K562 (cell line): ENCODE data around the gene CDHR2. TPM values are rescaled to one million over a fixed set of nuclear protein-coding genes. Genes with fewer than 3 reads are reported as not detected.

Experiments used
- ATAC-seq: fragments of 200-7000 bp; cut with Tn5 transposase; 3 replicates; pipeline ENCODE4 v1.9.1; 2020; ENCODE audit warnings: moderate library complexity
- BruUV-seq: library from RNA; stranded (reverse); fragments of 400-500 nt; replicated peaks from 2 replicates; lab custom pipeline; 2021; lab: Mats Ljungman, UMichigan
- CTCF ChIA-PET: fragments of 300-600 bp; formaldehyde crosslinking; extraction: SDS; loops from one replicate; lab custom pipeline; 2021; ENCODE audit warnings: low intra/inter-chr PET ratio; lab: Yijun Ruan, JAX
- POLR2A ChIA-PET: fragments of 300-600, 350-650 bp; sonication (Branson Sonifier 250); formaldehyde crosslinking; extraction: SDS; loops from one replicate; lab custom pipeline; 2021; ENCODE audit warnings: antibody characterized with exemption, inconsistent platforms; lab: Yijun Ruan, JAX
- DNase-seq, 4 experiments: peaks; one replicate each; pipeline versions ENCODE4 v3.0.0 to v3.0.0-alpha.2; 2011 to 2018; ENCODE audit warnings: low spot score in 3 of 4, mixed read lengths in 3 of 4; ENCODE audit errors: extremely low read depth in 1 of 4
- FAIRE-seq: peaks from 2 replicates; lab custom pipeline; 2011; peaks lifted over from hg19 to GRCh38; lab: Jason Lieb, UNC
- H2AFZ ChIP-seq: 2 replicates; pipeline ENCODE4 v1.6.0; 2011; ENCODE audit warnings: low read depth, low read length, control low read depth, inconsistent platforms
- H3K27ac ChIP-seq: fragments of 200-600 bp; 3 replicates; pipeline ENCODE4 v1.8.0; 2011; ENCODE audit warnings: low read depth, mild to moderate bottlenecking, control low read depth, inconsistent platforms, low read length, moderate library complexity, mixed read lengths; ENCODE audit errors: extremely low read depth
- H3K27me3 ChIP-seq, 2 experiments: fragments of 300-600 bp in 1 of 2; 2 replicates in 1 of 2; 3 replicates in 1 of 2; pipeline versions ENCODE4 v1.6.0 to v1.8.0; 2011; ENCODE audit warnings: inconsistent platforms in 2 of 2, low read length in 2 of 2, mild to moderate bottlenecking in 1 of 2, mixed read lengths in 1 of 2, moderate library complexity in 1 of 2; ENCODE audit not compliant: control insufficient read depth in 2 of 2, insufficient read depth in 2 of 2
- H3K36me3 ChIP-seq: fragments of 300-600 bp; 3 replicates; pipeline ENCODE4 v1.8.0; 2011; ENCODE audit warnings: mild to moderate bottlenecking, low read length, inconsistent platforms; ENCODE audit not compliant: control insufficient read depth, insufficient read depth
- H3K4me1 ChIP-seq, 2 experiments: fragments of 200-600 bp in 1 of 2; replicated peaks in 1 of 2; 2 replicates in 1 of 2; 3 replicates in 1 of 2; pipeline versions ENCODE4 v1.5.1 to v1.8.0; 2011; ENCODE audit warnings: inconsistent platforms in 2 of 2, low read length in 2 of 2, mild to moderate bottlenecking in 1 of 2, mixed read lengths in 1 of 2, moderate library complexity in 1 of 2; ENCODE audit not compliant: control insufficient read depth in 2 of 2, insufficient read depth in 2 of 2
- H3K4me2 ChIP-seq: 2 replicates; pipeline ENCODE4 v1.6.1; 2011; ENCODE audit warnings: low read length, control low read depth, inconsistent platforms, mixed read lengths; ENCODE audit not compliant: insufficient read depth
- H3K4me3 ChIP-seq: fragments of 200-600 bp; sonication (generic), shearing (Covaris generic); 2 replicates; pipeline ENCODE4 v1.5.1; 2016; ENCODE audit warnings: control low read depth, inconsistent platforms
- H3K79me2 ChIP-seq: fragments of 200-600 bp; 3 replicates; pipeline ENCODE4 v1.8.0; 2011; ENCODE audit warnings: low read length, inconsistent platforms; ENCODE audit not compliant: control insufficient read depth, insufficient read depth
- H3K9ac ChIP-seq, 2 experiments: 2 replicates each; pipeline versions ENCODE4 v1.6.0 to v1.6.1; 2011; ENCODE audit warnings: low read depth in 2 of 2, low read length in 2 of 2, control low read depth in 1 of 2, inconsistent platforms in 1 of 2, mild to moderate bottlenecking in 1 of 2, mixed read lengths in 1 of 2; ENCODE audit not compliant: insufficient read depth in 1 of 2
- H3K9me1 ChIP-seq: one replicate; pipeline ENCODE4 v1.6.0; 2011; ENCODE audit warnings: inconsistent platforms, mild to moderate bottlenecking, low read length, moderate library complexity; ENCODE audit not compliant: control insufficient read depth, insufficient read depth
- H3K9me3 ChIP-seq: replicated peaks from 2 replicates; pipeline ENCODE4 v1.5.1; 2011; ENCODE audit warnings: low read depth, low read length, inconsistent platforms; ENCODE audit not compliant: control insufficient read depth, insufficient read depth
- H4K20me1 ChIP-seq: replicated peaks from 2 replicates; pipeline ENCODE4 v1.6.1; 2011; ENCODE audit warnings: low read length, inconsistent platforms, mixed read lengths; ENCODE audit not compliant: control insufficient read depth, insufficient read depth
- CLOCK ChIP-seq: fragments of 250-450 bp; sonication (Bioruptor Pico); IDR thresholded peaks from 2 replicates; pipeline ENCODE4 v1.4.0; 2020; ENCODE audit warnings: mild to moderate bottlenecking, moderate library complexity, borderline replicate concordance
- EP300 ChIP-seq: IDR thresholded peaks from 2 replicates; pipeline ENCODE4 v1.6.1; 2012; ENCODE audit warnings: low read length, improper control_type of control experiment
- ESRRA ChIP-seq: fragments of 450-650 bp; IDR thresholded peaks from 2 replicates; pipeline ENCODE4 v1.6.1; 2014; ENCODE audit warnings: low read depth, mild to moderate bottlenecking, moderate library complexity, borderline replicate concordance
- ETV6 ChIP-seq, 3 experiments: fragments of 150-350 bp in 1 of 3; sonication (generic) in 1 of 3; formaldehyde crosslinking in 1 of 3; IDR thresholded peaks; 2 replicates each; pipeline versions ENCODE4 v1.6.1 to v1.8.0; 2014 to 2022; ENCODE audit warnings: borderline replicate concordance in 2 of 3, low read depth in 2 of 3, antibody characterized with exemption in 1 of 3, low read length in 1 of 3, mild to moderate bottlenecking in 1 of 3, missing genetic modification reagents in 1 of 3
- FOXA1 ChIP-seq: fragments of 450-650 bp; IDR thresholded peaks from 2 replicates; pipeline ENCODE4 v1.6.1; 2016; ENCODE audit warnings: mild to moderate bottlenecking, borderline replicate concordance
- MTF1 ChIP-seq: fragments of 250-450 bp; sonication (Bioruptor Pico); IDR thresholded peaks from 2 replicates; pipeline ENCODE4 v1.9.0; 2021; ENCODE audit warnings: moderate library complexity, mild to moderate bottlenecking, inconsistent platforms, borderline replicate concordance
- NUFIP1 ChIP-seq: fragments of 450-650 bp; IDR thresholded peaks from 2 replicates; pipeline ENCODE4 v1.6.1; 2018; ENCODE audit not compliant: partially characterized antibody
- YBX1 ChIP-seq: fragments of 450-650 bp; IDR thresholded peaks from 2 replicates; pipeline ENCODE4 v1.7.1; 2016; ENCODE audit warnings: mild to moderate bottlenecking
- ZC3H11A ChIP-seq: IDR thresholded peaks from 2 replicates; pipeline ENCODE4 v1.6.1; 2012; ENCODE audit warnings: low read depth, low read length, improper control_type of control experiment
- ZNF431 ChIP-seq: sonication (generic); formaldehyde crosslinking; IDR thresholded peaks from 2 replicates; pipeline ENCODE4 v1.8.0; 2022; ENCODE audit warnings: mild to moderate bottlenecking, missing genetic modification reagents
- ZNF583 ChIP-seq: fragments of 250-450 bp; sonication (Bioruptor Pico); IDR thresholded peaks from 2 replicates; pipeline ENCODE4 v1.4.0; 2020
- ZNF695 ChIP-seq: fragments of 450-650 bp; formaldehyde crosslinking; IDR thresholded peaks from 2 replicates; pipeline ENCODE4 v1.4.0; 2020; ENCODE audit warnings: mild to moderate bottlenecking, moderate library complexity
- WGBS: fragments of 100-300 bp; shearing (Covaris generic); methylation state at CpG from one replicate; pipeline ENCODE4 v1.1.6; 2016; ENCODE audit warnings: low coverage, mixed read lengths; ENCODE audit not compliant: insufficient coverage; ENCODE audit errors: missing lambda C conversion rate; 5-methylcytosine and 5-hydroxymethylcytosine counted together
- in situ Hi-C: fragments of 300-500 bp; cut with MboI; formaldehyde crosslinking; loops from 4 replicates; pipeline ENCODE4 v1.15.0; 2018; ENCODE audit warnings: inconsistent platforms, mixed read lengths
- intact Hi-C: fragments of 100-400 bp; cut with micrococcal nuclease; formaldehyde crosslinking; loops from 2 replicates; pipeline ENCODE4 v1.14.2; 2022
- polyA plus RNA-seq, 8 experiments: library from polyadenylated mRNA; depleted of rRNA in 4 of 8; stranded (reverse) in 5 of 8; unstranded in 3 of 8; fragments of >200 nt; fragmentation: Nextera tagmentation in 2 of 8; fragmentation: Illumina TruSeq in 1 of 8; extraction: Ambion mirVana in 2 of 8; extraction: Trizol in 1 of 8; gene quantifications; 2 replicates each; pipeline versions ENCODE4 v1.2.1 to v1.2.3, GENCODE V29; 2011 to 2014; ENCODE audit warnings: inconsistent platforms in 1 of 8, missing spikeins in 1 of 8
- total RNA-seq, 7 experiments: library from RNA; depleted of rRNA in 6 of 7; stranded (reverse); fragments of >200 nt in 6 of 7; fragmentation: Illumina TruSeq in 2 of 7; extraction: Trizol in 2 of 7; gene quantifications; 2 replicates each; pipeline versions ENCODE4 v1.2.1 to v1.2.3, GENCODE V29; 2011 to 2021; ENCODE audit warnings: low replicate concordance in 1 of 7

Gene CDHR2
- total and polyA plus RNA-seq, 9 of the 15 experiments (the other 6 are each of a cell fraction or from before 2014, with no cell fraction given), result 0.01 to 0.62 (median 0.09) TPM; not detected in 2

DNA sequence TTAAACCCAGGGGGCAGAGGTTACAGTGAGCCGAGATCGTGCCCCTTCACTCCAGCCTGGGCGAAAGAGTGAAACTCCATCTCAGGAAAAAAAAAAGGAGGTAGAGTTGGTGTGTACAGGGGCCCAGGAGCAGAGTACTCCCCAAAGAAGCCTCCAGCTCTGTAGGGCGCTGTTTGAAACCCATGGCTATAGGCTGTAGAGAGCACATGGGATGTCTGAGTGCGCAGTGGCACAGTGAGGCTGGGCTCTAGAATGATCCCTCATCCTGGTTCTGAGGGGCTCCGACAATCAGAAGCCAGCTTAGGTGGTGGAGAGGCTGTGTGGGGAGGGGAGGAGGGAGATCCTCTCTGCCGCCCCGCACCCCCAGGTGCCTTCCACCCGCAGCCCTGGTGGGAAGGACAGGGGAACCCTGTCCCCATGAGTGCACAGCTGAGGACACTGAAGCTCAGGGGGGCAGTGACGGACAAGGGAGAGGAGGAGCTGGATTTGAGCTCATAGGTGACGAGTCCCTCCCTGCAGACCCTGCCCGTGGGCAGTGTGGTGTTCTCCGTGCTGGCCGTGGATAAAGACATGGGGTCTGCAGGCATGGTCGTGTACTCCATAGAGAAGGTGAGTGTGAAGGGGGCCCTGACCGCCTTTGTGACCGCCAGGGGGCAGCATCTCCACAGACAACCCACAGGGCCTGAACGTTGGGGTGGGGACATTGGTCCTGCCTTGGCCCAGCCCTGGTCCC is 24.6 kb downstream of the CDHR2 start:
- H3K27ac ChIP-seq, result no peak overlapping the region
- no peaks in the 10 kb centered on the region for H3K9me3 ChIP-seq
- intact Hi-C loops, result loop anchor here (1.0 to 10.0 kb wide), 3 partner anchors 37 to 71 kb away; partner anchors contain the start of genes GPRIN1 and TSPAN17
- POLR2A ChIA-PET, result interaction anchor here (0.9 kb wide), 1 partner anchor 13 kb away, joined by 3 read pairs; no protein-coding TSS in a partner anchor
- FAIRE-seq (peak; percentile 92), DNase-seq (peak; percentile 84 to 87 (median 86)), ATAC-seq (peak; percentile 94)
- no TSS peak for BruUV-seq
- in situ Hi-C loops, result no loop called here
- 14% methylated on average over 15 of the region's 18 CpGs for WGBS
- H3K4me2 ChIP-seq, result peak overlapping the region; percentile 14
- H3K4me1 ChIP-seq, result peaks cover 0 to 34% of the 10 kb centered on the region in 2 experiments; a peak in 3 of 5 replicates
- H4K20me1 ChIP-seq, result no peaks in the 10 kb centered on the region; the same call in 1 of the 2 replicates
- H3K79me2 ChIP-seq, result no peaks in the 10 kb centered on the region
- no peaks in the 10 kb centered on the region for H3K9me1 ChIP-seq
- no peak overlapping the region for H3K4me3 ChIP-seq
- CTCF ChIA-PET, result interaction anchor here (0.5 to 1.6 kb wide), 4 partner anchors 45 to 248 kb away, joined by 3 to 8 read pairs (median 3); partner anchors contain the start of gene CLTB
- no peaks in the 10 kb centered on the region for H3K36me3 ChIP-seq
- peaks cover 13 to 24% of the 10 kb centered on the region in 2 experiments; a peak in 3 of 5 replicates for H3K27me3 ChIP-seq
- peak overlapping the region in 1 of 2 experiments; percentile 18; a peak in 2 of 4 replicates for H3K9ac ChIP-seq
- peak overlapping the region; percentile 60 for H2AFZ ChIP-seq
- TF ChIP-seq ZC3H11A (no peak), YBX1 (no peak), EP300 (no peak), FOXA1 (no peak), ZNF431 (CRISPR knock-in tag) (no peak), CLOCK (no peak), ZNF695 (CRISPR knock-in tag) (no peak), MTF1 (CRISPR knock-in tag) (no peak), ZNF583 (CRISPR knock-in tag) (no peak), NUFIP1 (no peak), ETV6 (IDR thresholded peaks at IDR 0.05; ENCODE audit: borderline replicate concordance in 1 of 2, low read depth in 2 of 2, low read length in 1 of 2) (no peak), ETV6 (CRISPR knock-in tag; IDR thresholded peaks at IDR 0.05; ENCODE audit: borderline replicate concordance) (no peak), ESRRA (0 out of 2 replicates have a peak, but pooled peaks have one; percentile 24)
